Right ventricle myocardium superior (tissue), 1 donor: ENCODE data around the gene PIK3R1. TPM values are rescaled to one million over a fixed set of nuclear protein-coding genes. Genes with fewer than 3 reads are reported as not detected.

Experiments
- ATAC-seq: fragments of 200-7000 bp; cut with Tn5 transposase; one replicate; pipeline ENCODE4 v1.9.1; 2020; ENCODE audit warnings: mild to moderate bottlenecking; ENCODE audit not compliant: poor library complexity
- DNase-seq: peaks from one replicate; pipeline ENCODE4 v3.0.0-alpha.2; 2020
- intact Hi-C: fragments of 100-400 bp; cut with DNase I; formaldehyde crosslinking; loops from one replicate; pipeline ENCODE4 v1.11.2; 2022
- total RNA-seq: library from RNA; stranded (reverse); fragmentation: NEBNext Ultra II Directional; extraction: Animal tissue kit (Norgen Biotek cat#: 25700); gene quantifications from one replicate; pipeline ENCODE4 v1.2.1, GENCODE V29; 2021
- donor health status: DM: no; HTN: yes; CAD: no; lungs with severe emphysema.

The PIK3R1 gene
- total RNA-seq, 1 donor from 2014 or later, result 103 TPM

GRCh38 chr5:68330574-68330973 lies 115.0 kb downstream of the PIK3R1 start:
- intact Hi-C loops, result no loop called here
- DNase-seq (no peak), ATAC-seq (no peak)

GRCh38 chr5:68331192-68332079 lies 115.9 kb downstream of the PIK3R1 start:
- ATAC-seq (peak; percentile 59), DNase-seq (no peak)
- intact Hi-C loops, result no loop called here

GRCh38 chr5:68332080-68332451 lies 116.5 kb downstream of the PIK3R1 start:
- intact Hi-C loops, result no loop called here
- DNase-seq (no peak), ATAC-seq (no peak)

GRCh38 chr5:68332556-68332955 lies 117.0 kb downstream of the PIK3R1 start:
- DNase-seq (no peak), ATAC-seq (no peak)
- intact Hi-C loops, result no loop called here

- DNase-seq (no peak), ATAC-seq (no peak)
- intact Hi-C loops, result no loop called here
Observed at GRCh38 chr5:68333649-68334552, 118.3 kb downstream of the PIK3R1 start.

GRCh38 chr5:68334553-68334886 lies 119.0 kb downstream of the PIK3R1 start:
- DNase-seq, result no peak
- ATAC-seq, result no peak
- intact Hi-C loops, result no loop called here

GRCh38 chr5:68335075-68335474 lies 119.5 kb downstream of the PIK3R1 start:
- DNase-seq (no peak), ATAC-seq (no peak)
- intact Hi-C loops, result no loop called here

- ATAC-seq, result peak; percentile 18
- intact Hi-C loops, result no loop called here
- DNase-seq, result no peak
Observed at GRCh38 chr5:68336200-68336599, 120.6 kb downstream of the PIK3R1 start.

- no peak for ATAC-seq
- DNase-seq, result no peak
- intact Hi-C loops, result no loop called here
Observed at GRCh38 chr5:68337235-68337634, 121.7 kb downstream of the PIK3R1 start.

GRCh38 chr5:68339921-68340321 lies 124.4 kb downstream of the PIK3R1 start:
- intact Hi-C loops, result no loop called here
- no peak for ATAC-seq
- DNase-seq, result no peak

- intact Hi-C loops, result no loop called here
- ATAC-seq, result no peak
- DNase-seq, result no peak
Observed at GRCh38 chr5:68341006-68341405, 125.5 kb downstream of the PIK3R1 start.

- intact Hi-C loops, result no loop called here
- DNase-seq, result no peak
- peak; percentile 60 for ATAC-seq
Observed at GRCh38 chr5:68342693-68343092, 127.1 kb downstream of the PIK3R1 start.

GRCh38 chr5:68343421-68343826 lies 127.9 kb downstream of the PIK3R1 start:
- intact Hi-C loops, result no loop called here
- ATAC-seq (peak; percentile 86), DNase-seq (no peak)

GRCh38 chr5:68344447-68345111 lies 129.0 kb downstream of the PIK3R1 start:
- intact Hi-C loops, result no loop called here

GRCh38 chr5:68345171-68345570 lies 129.6 kb downstream of the PIK3R1 start:
- DNase-seq (no peak), ATAC-seq (no peak)
- intact Hi-C loops, result no loop called here

More at GRCh38 chr5:68344447-68345111, 129.0 kb downstream of the PIK3R1 start:
- ATAC-seq (no peak), DNase-seq (no peak)

GRCh38 chr5:68345582-68345981 lies 130.0 kb downstream of the PIK3R1 start:
- ATAC-seq, result no peak
- DNase-seq, result no peak
- intact Hi-C loops, result no loop called here

- ATAC-seq, result no peak
- no peak for DNase-seq
- intact Hi-C loops, result no loop called here
Observed at GRCh38 chr5:68347536-68347935, 132.0 kb downstream of the PIK3R1 start.

- DNase-seq, result peak; percentile 60
- peak; percentile 85 for ATAC-seq
- intact Hi-C loops, result no loop called here
Observed at GRCh38 chr5:68348447-68349222, 133.1 kb downstream of the PIK3R1 start.

GRCh38 chr5:68350176-68350575 lies 134.6 kb downstream of the PIK3R1 start:
- ATAC-seq, result no peak
- no peak for DNase-seq
- intact Hi-C loops, result no loop called here
